ENCODE data around the gene ELL. TPM values are rescaled to one million over a fixed set of nuclear protein-coding genes. Genes with fewer than 3 reads are reported as not detected.

The ELL gene
- total RNA-seq, 1 experiment from 2014 or later, result 18.6 TPM

GRCh38 chr19:18444513-18444912, 77.4 kb downstream of the ELL start:
- in situ Hi-C loops (cut with HindIII; ENCODE audit: low pct_unique_long_range_greater_than_20kb, low sequenced_read_pairs), result no loop called here
- POLR2A ChIA-PET, result no interaction called here
- no TSS peak for BruUV-seq (replicated peaks)

GRCh38 chr19:18443831-18444230, 78.0 kb downstream of the ELL start:
- H3K9me3 ChIP-seq (ENCODE audit: control insufficient read depth, insufficient read depth, low read depth, low read length), result no peaks in the 10 kb centered on the region
- TF ChIP-seq POLR2AphosphoS5 (IDR thresholded peaks at IDR 0.05; ENCODE audit: low read depth, low read length) (no peak), SIN3A (IDR thresholded peaks at IDR 0.05; ENCODE audit: borderline replicate concordance, insufficient read depth, low read depth, low read length) (no peak)
- TF ChIP-seq, protein P1, sequence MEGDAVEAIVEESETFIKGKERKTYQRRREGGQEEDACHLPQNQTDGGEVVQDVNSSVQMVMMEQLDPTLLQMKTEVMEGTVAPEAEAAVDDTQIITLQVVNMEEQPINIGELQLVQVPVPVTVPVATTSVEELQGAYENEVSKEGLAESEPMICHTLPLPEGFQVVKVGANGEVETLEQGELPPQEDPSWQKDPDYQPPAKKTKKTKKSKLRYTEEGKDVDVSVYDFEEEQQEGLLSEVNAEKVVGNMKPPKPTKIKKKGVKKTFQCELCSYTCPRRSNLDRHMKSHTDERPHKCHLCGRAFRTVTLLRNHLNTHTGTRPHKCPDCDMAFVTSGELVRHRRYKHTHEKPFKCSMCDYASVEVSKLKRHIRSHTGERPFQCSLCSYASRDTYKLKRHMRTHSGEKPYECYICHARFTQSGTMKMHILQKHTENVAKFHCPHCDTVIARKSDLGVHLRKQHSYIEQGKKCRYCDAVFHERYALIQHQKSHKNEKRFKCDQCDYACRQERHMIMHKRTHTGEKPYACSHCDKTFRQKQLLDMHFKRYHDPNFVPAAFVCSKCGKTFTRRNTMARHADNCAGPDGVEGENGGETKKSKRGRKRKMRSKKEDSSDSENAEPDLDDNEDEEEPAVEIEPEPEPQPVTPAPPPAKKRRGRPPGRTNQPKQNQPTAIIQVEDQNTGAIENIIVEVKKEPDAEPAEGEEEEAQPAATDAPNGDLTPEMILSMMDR (IDR thresholded peaks at IDR 0.05), result no peak
- TF ChIP-seq, protein P2, sequence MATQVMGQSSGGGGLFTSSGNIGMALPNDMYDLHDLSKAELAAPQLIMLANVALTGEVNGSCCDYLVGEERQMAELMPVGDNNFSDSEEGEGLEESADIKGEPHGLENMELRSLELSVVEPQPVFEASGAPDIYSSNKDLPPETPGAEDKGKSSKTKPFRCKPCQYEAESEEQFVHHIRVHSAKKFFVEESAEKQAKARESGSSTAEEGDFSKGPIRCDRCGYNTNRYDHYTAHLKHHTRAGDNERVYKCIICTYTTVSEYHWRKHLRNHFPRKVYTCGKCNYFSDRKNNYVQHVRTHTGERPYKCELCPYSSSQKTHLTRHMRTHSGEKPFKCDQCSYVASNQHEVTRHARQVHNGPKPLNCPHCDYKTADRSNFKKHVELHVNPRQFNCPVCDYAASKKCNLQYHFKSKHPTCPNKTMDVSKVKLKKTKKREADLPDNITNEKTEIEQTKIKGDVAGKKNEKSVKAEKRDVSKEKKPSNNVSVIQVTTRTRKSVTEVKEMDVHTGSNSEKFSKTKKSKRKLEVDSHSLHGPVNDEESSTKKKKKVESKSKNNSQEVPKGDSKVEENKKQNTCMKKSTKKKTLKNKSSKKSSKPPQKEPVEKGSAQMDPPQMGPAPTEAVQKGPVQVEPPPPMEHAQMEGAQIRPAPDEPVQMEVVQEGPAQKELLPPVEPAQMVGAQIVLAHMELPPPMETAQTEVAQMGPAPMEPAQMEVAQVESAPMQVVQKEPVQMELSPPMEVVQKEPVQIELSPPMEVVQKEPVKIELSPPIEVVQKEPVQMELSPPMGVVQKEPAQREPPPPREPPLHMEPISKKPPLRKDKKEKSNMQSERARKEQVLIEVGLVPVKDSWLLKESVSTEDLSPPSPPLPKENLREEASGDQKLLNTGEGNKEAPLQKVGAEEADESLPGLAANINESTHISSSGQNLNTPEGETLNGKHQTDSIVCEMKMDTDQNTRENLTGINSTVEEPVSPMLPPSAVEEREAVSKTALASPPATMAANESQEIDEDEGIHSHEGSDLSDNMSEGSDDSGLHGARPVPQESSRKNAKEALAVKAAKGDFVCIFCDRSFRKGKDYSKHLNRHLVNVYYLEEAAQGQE (IDR thresholded peaks at IDR 0.05; ENCODE audit: insufficient read depth in 1 of 2, low read depth in 2 of 2, low read length in 1 of 2), result no peak
- BruUV-seq (replicated peaks), result no TSS peak
- H3K4me3 ChIP-seq (ENCODE audit: low read depth in 2 of 2, low read length in 2 of 2), result no peak overlapping the region
- H3K36me3 ChIP-seq (ENCODE audit: control insufficient read depth, insufficient read depth, low read length), result no peaks in the 10 kb centered on the region
- ChIA-PET POLR2A (no interaction called here), CTCF (interaction anchor here (0.6 kb wide), 1 partner anchor 51 kb away, joined by 5 read pairs; no protein-coding TSS in a partner anchor)
- no peak overlapping the region for H3K27ac ChIP-seq (ENCODE audit: low read length)
- ATAC-seq (no peak), DNase-seq (ENCODE audit: low read depth, low spot score) (no peak)
- in situ Hi-C loops (cut with HindIII; ENCODE audit: low pct_unique_long_range_greater_than_20kb, low sequenced_read_pairs) (no loop called here), intact Hi-C loops (cut with micrococcal nuclease; ENCODE audit: unreplicated experiment) (no loop called here)
- H3K27me3 ChIP-seq (ENCODE audit: control insufficient read depth, insufficient read depth, low read length), result no peaks in the 10 kb centered on the region
- peaks cover 24% of the 10 kb centered on the region for H3K4me1 ChIP-seq (ENCODE audit: control insufficient read depth, insufficient read depth, low read length)

More at GRCh38 chr19:18444513-18444912, 77.4 kb downstream of the ELL start:
- CTCF ChIA-PET, result no interaction called here
- Histone ChIP-seq H3K36me3 (ENCODE audit: control insufficient read depth, insufficient read depth, low read length) (no peaks in the 10 kb centered on the region), H3K27ac (ENCODE audit: low read length) (no peak overlapping the region), H3K4me1 (ENCODE audit: control insufficient read depth, insufficient read depth, low read length) (peaks cover 17% of the 10 kb centered on the region), H3K4me3 (ENCODE audit: low read depth in 2 of 2, low read length in 2 of 2) (no peak overlapping the region), H3K9me3 (ENCODE audit: control insufficient read depth, insufficient read depth, low read depth, low read length) (no peaks in the 10 kb centered on the region), H3K27me3 (ENCODE audit: control insufficient read depth, insufficient read depth, low read length) (no peaks in the 10 kb centered on the region)
- DNase-seq (ENCODE audit: low read depth, low spot score) (no peak), ATAC-seq (no peak)
- intact Hi-C loops (cut with micrococcal nuclease; ENCODE audit: unreplicated experiment), result no loop called here
- TF ChIP-seq, protein P1 (IDR thresholded peaks at IDR 0.05), result no peak
- TF ChIP-seq POLR2AphosphoS5 (IDR thresholded peaks at IDR 0.05; ENCODE audit: low read depth, low read length) (no peak), TCF7L2 (IDR thresholded peaks at IDR 0.05; ENCODE audit: low read depth, low read length) (no peak), SIN3A (IDR thresholded peaks at IDR 0.05; ENCODE audit: borderline replicate concordance, insufficient read depth, low read depth, low read length) (no peak)
- TF ChIP-seq, protein P2 (IDR thresholded peaks at IDR 0.05; ENCODE audit: insufficient read depth in 1 of 2, low read depth in 2 of 2, low read length in 1 of 2), result no peak
